ENCODE data around the gene DDX27. TPM values are rescaled to one million over a fixed set of nuclear protein-coding genes. Genes with fewer than 3 reads are reported as not detected.

Gene DDX27
- total RNA-seq, 2 experiments from 2014 or later, result 40.5 to 52.7 TPM

- Mint-ChIP-seq H3K27me3 (no peaks in the 10 kb centered on the region), H3K9me3 (ENCODE audit: low read depth) (peaks cover 17% of the 10 kb centered on the region), H3K4me3 (peak overlapping the region; percentile 94), H3K4me1 (peaks cover 89% of the 10 kb centered on the region), H3K27ac (peak overlapping the region; percentile 42), H3K36me3 (peaks cover 96% of the 10 kb centered on the region)
- DNase-seq (no peak), ATAC-seq (no peak)
- CTCF ChIA-PET, result interaction anchor here (1.4 kb wide), 1 partner anchor 35 kb away, joined by 4 read pairs; no protein-coding TSS in a partner anchor
These were observed 65.6 kb downstream of the DDX27 start for GRCh38 chr20:49284818-49285217.

GRCh38 chr20:49285233-49285668 is 66.0 kb downstream of the DDX27 start:
- no peak for DNase-seq
- CTCF ChIA-PET, result interaction anchor here (1.4 kb wide), 1 partner anchor 34 kb away, joined by 4 read pairs; no protein-coding TSS in a partner anchor
- H3K4me3 Mint-ChIP-seq, result peak overlapping the region; percentile 39
- no peaks in the 10 kb centered on the region for H3K27me3 Mint-ChIP-seq
- H3K9me3 Mint-ChIP-seq (ENCODE audit: low read depth), result peaks cover 17% of the 10 kb centered on the region
- ATAC-seq, result no peak
- H3K36me3 Mint-ChIP-seq, result peaks cover 96% of the 10 kb centered on the region
- peaks cover 85% of the 10 kb centered on the region for H3K4me1 Mint-ChIP-seq
- H3K27ac Mint-ChIP-seq, result peak overlapping the region; percentile 70

GRCh38 chr20:49285813-49286494 is 66.7 kb downstream of the DDX27 start:
- peak overlapping the region; percentile 39 for H3K4me3 Mint-ChIP-seq
- DNase-seq (no peak), ATAC-seq (no peak)
- peaks cover 95% of the 10 kb centered on the region for H3K36me3 Mint-ChIP-seq
- peak overlapping the region; percentile 63 for H3K27ac Mint-ChIP-seq
- peaks cover 79% of the 10 kb centered on the region for H3K4me1 Mint-ChIP-seq
- peaks cover 17% of the 10 kb centered on the region for H3K9me3 Mint-ChIP-seq (ENCODE audit: low read depth)
- no peaks in the 10 kb centered on the region for H3K27me3 Mint-ChIP-seq
- CTCF ChIA-PET, result interaction anchor here (0.7 to 1.8 kb wide), 3 partner anchors 9 to 49 kb away, joined by 3 to 5 read pairs (median 4); no protein-coding TSS in a partner anchor

GRCh38 chr20:49286689-49287551 is 67.7 kb downstream of the DDX27 start:
- Mint-ChIP-seq H3K36me3 (peaks cover 89% of the 10 kb centered on the region), H3K4me1 (peaks cover 69% of the 10 kb centered on the region), H3K9me3 (ENCODE audit: low read depth) (peaks cover 14% of the 10 kb centered on the region), H3K27me3 (no peaks in the 10 kb centered on the region), H3K4me3 (peak overlapping the region; percentile 5), H3K27ac (peak overlapping the region; percentile 63)
- CTCF ChIA-PET, result interaction anchor here (1.0 to 1.8 kb wide), 5 partner anchors 9 to 197 kb away, joined by 3 to 5 read pairs (median 4); no protein-coding TSS in a partner anchor
- ATAC-seq, result no peak
- no peak for DNase-seq

GRCh38 chr20:49287555-49288249 is 68.5 kb downstream of the DDX27 start:
- no peak for ATAC-seq
- H3K4me1 Mint-ChIP-seq, result peaks cover 62% of the 10 kb centered on the region
- no peak overlapping the region for H3K4me3 Mint-ChIP-seq

GRCh38 chr20:49288250-49288751 is 69.1 kb downstream of the DDX27 start:
- DNase-seq (no peak), ATAC-seq (no peak)
- Mint-ChIP-seq H3K9me3 (ENCODE audit: low read depth) (peaks cover 14% of the 10 kb centered on the region), H3K36me3 (peaks cover 88% of the 10 kb centered on the region), H3K4me1 (peaks cover 56% of the 10 kb centered on the region), H3K4me3 (no peak overlapping the region), H3K27me3 (no peaks in the 10 kb centered on the region), H3K27ac (peak overlapping the region; percentile 63)
- CTCF ChIA-PET, result interaction anchor here (0.7 to 1.0 kb wide), 2 partner anchors 32 to 196 kb away, joined by 3 read pairs; no protein-coding TSS in a partner anchor

More at GRCh38 chr20:49287555-49288249, 68.5 kb downstream of the DDX27 start:
- DNase-seq, result no peak
- H3K27ac Mint-ChIP-seq, result peak overlapping the region; percentile 63
- no peaks in the 10 kb centered on the region for H3K27me3 Mint-ChIP-seq
- peaks cover 14% of the 10 kb centered on the region for H3K9me3 Mint-ChIP-seq (ENCODE audit: low read depth)
- CTCF ChIA-PET, result interaction anchor here (1.0 to 1.8 kb wide), 5 partner anchors 8 to 197 kb away, joined by 3 to 5 read pairs (median 4); no protein-coding TSS in a partner anchor
- peaks cover 88% of the 10 kb centered on the region for H3K36me3 Mint-ChIP-seq

- H3K4me1 Mint-ChIP-seq, result peaks cover 48% of the 10 kb centered on the region
- CTCF ChIA-PET, result interaction anchor here (0.7 to 1.0 kb wide), 2 partner anchors 8 to 32 kb away, joined by 3 read pairs; no protein-coding TSS in a partner anchor
- H3K27ac Mint-ChIP-seq, result peak overlapping the region; percentile 58
- peaks cover 81% of the 10 kb centered on the region for H3K36me3 Mint-ChIP-seq
- no peaks in the 10 kb centered on the region for H3K27me3 Mint-ChIP-seq
- H3K9me3 Mint-ChIP-seq (ENCODE audit: low read depth), result peaks cover 11% of the 10 kb centered on the region
- ATAC-seq, result no peak
- no peak for DNase-seq
- no peak overlapping the region for H3K4me3 Mint-ChIP-seq
These were observed 69.8 kb downstream of the DDX27 start for GRCh38 chr20:49288784-49289696.

- Mint-ChIP-seq H3K36me3 (peaks cover 75% of the 10 kb centered on the region), H3K27me3 (no peaks in the 10 kb centered on the region), H3K4me3 (no peak overlapping the region), H3K9me3 (ENCODE audit: low read depth) (peaks cover 9% of the 10 kb centered on the region), H3K4me1 (peaks cover 33% of the 10 kb centered on the region), H3K27ac (peak overlapping the region; percentile 58)
- ATAC-seq (no peak), DNase-seq (no peak)
- CTCF ChIA-PET, result no interaction called here
These were observed 71.5 kb downstream of the DDX27 start for GRCh38 chr20:49290608-49291191.

- no peak for ATAC-seq
- peaks cover 72% of the 10 kb centered on the region for H3K36me3 Mint-ChIP-seq
- H3K9me3 Mint-ChIP-seq (ENCODE audit: low read depth), result peaks cover 9% of the 10 kb centered on the region
- no peak for DNase-seq
- peaks cover 28% of the 10 kb centered on the region for H3K4me1 Mint-ChIP-seq
- H3K27ac Mint-ChIP-seq, result peak overlapping the region; percentile 58
- CTCF ChIA-PET, result no interaction called here
- H3K27me3 Mint-ChIP-seq, result no peaks in the 10 kb centered on the region
- H3K4me3 Mint-ChIP-seq, result no peak overlapping the region
These were observed 72.0 kb downstream of the DDX27 start for GRCh38 chr20:49291200-49291599.

GRCh38 chr20:49292010-49292409 is 72.8 kb downstream of the DDX27 start:
- Mint-ChIP-seq H3K4me1 (peaks cover 22% of the 10 kb centered on the region), H3K27me3 (no peaks in the 10 kb centered on the region), H3K9me3 (ENCODE audit: low read depth) (peaks cover 3% of the 10 kb centered on the region), H3K4me3 (no peak overlapping the region), H3K27ac (peak overlapping the region; percentile 14), H3K36me3 (peaks cover 65% of the 10 kb centered on the region)
- ATAC-seq (no peak), DNase-seq (no peak)
- CTCF ChIA-PET, result no interaction called here

GRCh38 chr20:49293122-49293521 is 73.9 kb downstream of the DDX27 start:
- no peak overlapping the region for H3K27ac Mint-ChIP-seq
- no peaks in the 10 kb centered on the region for H3K9me3 Mint-ChIP-seq (ENCODE audit: low read depth)
- DNase-seq, result no peak
- no peak overlapping the region for H3K4me3 Mint-ChIP-seq
- no peaks in the 10 kb centered on the region for H3K27me3 Mint-ChIP-seq
- CTCF ChIA-PET, result no interaction called here
- H3K4me1 Mint-ChIP-seq, result peaks cover 21% of the 10 kb centered on the region
- no peak for ATAC-seq
- peaks cover 57% of the 10 kb centered on the region for H3K36me3 Mint-ChIP-seq

All from activated CD8-positive, alpha-beta memory T cell treated with anti-CD3 and anti-CD28 coated beads, Interleukin-2, amount 10 ng/mL, durations not matched to agents 7 days and 5 days (primary cell).